ENCODE data around the gene DSC1.
"Not testable (repeated sequence)": the region's sequence is repeated elsewhere in the genome, so short reads cannot be mapped to it uniquely, and the experiment has no call there.

The DSC1 gene

DNA sequence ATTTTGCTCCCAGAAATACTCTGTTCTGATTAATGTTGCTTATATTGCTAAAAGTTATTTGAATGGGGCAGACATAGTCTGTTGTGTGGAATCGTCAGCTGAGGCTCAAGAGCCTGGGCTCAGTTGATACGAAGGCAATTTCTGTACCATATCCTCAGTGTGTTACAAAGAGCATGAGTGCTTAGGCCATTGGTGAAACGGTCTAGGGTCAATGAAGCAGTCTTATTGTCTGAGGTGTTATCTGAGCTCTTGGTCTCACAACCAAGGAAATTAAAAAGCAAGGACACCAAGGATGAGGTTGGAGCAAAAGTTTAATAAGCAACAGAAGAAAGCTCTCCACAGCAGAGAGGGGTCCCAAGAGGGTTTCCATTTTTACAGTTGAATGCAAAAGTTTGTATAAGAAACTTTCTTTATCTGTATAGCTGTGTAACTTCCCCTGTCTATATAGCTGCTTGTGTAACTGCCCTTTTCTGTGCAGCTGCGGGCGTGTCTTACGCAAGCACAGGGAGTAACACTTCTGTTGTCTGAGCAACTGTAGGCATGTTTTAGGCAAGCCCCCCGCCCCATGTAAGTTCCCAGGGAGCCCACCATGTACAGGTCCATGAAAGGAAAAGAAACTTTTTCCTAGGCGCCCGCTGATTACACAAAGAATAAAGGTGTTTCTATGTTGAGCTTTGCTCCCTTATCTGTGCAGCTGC lies 40.6 kb upstream of the DSC1 start:
- H3K4me1 ChIP-seq (ENCODE audit: control insufficient read depth, insufficient read depth, low read length): peaks cover 32% of the 10 kb centered on the region
- no peak overlapping the region for H3K4me3 ChIP-seq (ENCODE audit: low read depth, low read length)
- H3K9me3 ChIP-seq (ENCODE audit: control insufficient read depth, insufficient read depth, low read depth, low read length): no peaks in the 10 kb centered on the region
- H3K27ac ChIP-seq (ENCODE audit: low read depth, low read length): no peak overlapping the region
- H3K27me3 ChIP-seq (ENCODE audit: control insufficient read depth, insufficient read depth, low read length): no peaks in the 10 kb centered on the region
- H3K9ac ChIP-seq (ENCODE audit: low read length): no peak overlapping the region
- H3K36me3 ChIP-seq (ENCODE audit: control insufficient read depth, insufficient read depth, low read length): no peaks in the 10 kb centered on the region

GRCh38 chr18:31199190-31199769 lies 36.6 kb upstream of the DSC1 start:
- Histone ChIP-seq H3K4me1 (ENCODE audit: control insufficient read depth, insufficient read depth, low read length) (peaks cover 16% of the 10 kb centered on the region), H3K36me3 (ENCODE audit: control insufficient read depth, insufficient read depth, low read length) (no peaks in the 10 kb centered on the region), H3K9ac (ENCODE audit: low read length) (no peak overlapping the region), H3K4me3 (ENCODE audit: low read depth, low read length) (no peak overlapping the region), H3K27ac (ENCODE audit: low read depth, low read length) (no peak overlapping the region), H3K27me3 (ENCODE audit: control insufficient read depth, insufficient read depth, low read length) (no peaks in the 10 kb centered on the region), H3K9me3 (ENCODE audit: control insufficient read depth, insufficient read depth, low read depth, low read length) (no peaks in the 10 kb centered on the region)

- no peak overlapping the region for H3K27ac ChIP-seq (ENCODE audit: low read depth, low read length)
- H3K9ac ChIP-seq (ENCODE audit: low read length): no peak overlapping the region
- no peak overlapping the region for H3K4me3 ChIP-seq (ENCODE audit: low read depth, low read length)
- H3K4me1 ChIP-seq (ENCODE audit: control insufficient read depth, insufficient read depth, low read length): peaks cover 14% of the 10 kb centered on the region
- H3K36me3 ChIP-seq (ENCODE audit: control insufficient read depth, insufficient read depth, low read length): no peaks in the 10 kb centered on the region
- no peaks in the 10 kb centered on the region for H3K27me3 ChIP-seq (ENCODE audit: control insufficient read depth, insufficient read depth, low read length)
- H3K9me3 ChIP-seq (ENCODE audit: control insufficient read depth, insufficient read depth, low read depth, low read length): no peaks in the 10 kb centered on the region
Observed at GRCh38 chr18:31197676-31198075, 35.0 kb upstream of the DSC1 start.

GRCh38 chr18:31195063-31195462 lies 32.4 kb upstream of the DSC1 start:
- Histone ChIP-seq H3K9ac (ENCODE audit: low read length) (no peak overlapping the region), H3K27me3 (ENCODE audit: control insufficient read depth, insufficient read depth, low read length) (no peaks in the 10 kb centered on the region), H3K4me3 (ENCODE audit: low read depth, low read length) (no peak overlapping the region), H3K9me3 (ENCODE audit: control insufficient read depth, insufficient read depth, low read depth, low read length) (no peaks in the 10 kb centered on the region), H3K4me1 (ENCODE audit: control insufficient read depth, insufficient read depth, low read length) (peaks cover 20% of the 10 kb centered on the region), H3K27ac (ENCODE audit: low read depth, low read length) (no peak overlapping the region), H3K36me3 (ENCODE audit: control insufficient read depth, insufficient read depth, low read length) (no peaks in the 10 kb centered on the region)

GRCh38 chr18:31192086-31192776 lies 29.6 kb upstream of the DSC1 start:
- H3K4me1 ChIP-seq (ENCODE audit: control insufficient read depth, insufficient read depth, low read length): peaks cover 12% of the 10 kb centered on the region
- H3K27ac ChIP-seq (ENCODE audit: low read depth, low read length): no peak overlapping the region
- no peaks in the 10 kb centered on the region for H3K9me3 ChIP-seq (ENCODE audit: control insufficient read depth, insufficient read depth, low read depth, low read length)
- no peak overlapping the region for H3K4me3 ChIP-seq (ENCODE audit: low read depth, low read length)
- no peaks in the 10 kb centered on the region for H3K36me3 ChIP-seq (ENCODE audit: control insufficient read depth, insufficient read depth, low read length)
- H3K27me3 ChIP-seq (ENCODE audit: control insufficient read depth, insufficient read depth, low read length): no peaks in the 10 kb centered on the region
- no peak overlapping the region for H3K9ac ChIP-seq (ENCODE audit: low read length)

GRCh38 chr18:31190919-31191318 lies 28.3 kb upstream of the DSC1 start:
- H3K27me3 ChIP-seq (ENCODE audit: control insufficient read depth, insufficient read depth, low read length): no peaks in the 10 kb centered on the region
- peaks cover 12% of the 10 kb centered on the region for H3K4me1 ChIP-seq (ENCODE audit: control insufficient read depth, insufficient read depth, low read length)
- no peaks in the 10 kb centered on the region for H3K9me3 ChIP-seq (ENCODE audit: control insufficient read depth, insufficient read depth, low read depth, low read length)
- no peaks in the 10 kb centered on the region for H3K36me3 ChIP-seq (ENCODE audit: control insufficient read depth, insufficient read depth, low read length)
- H3K9ac ChIP-seq (ENCODE audit: low read length): no peak overlapping the region
- H3K4me3 ChIP-seq (ENCODE audit: low read depth, low read length): no peak overlapping the region
- no peak overlapping the region for H3K27ac ChIP-seq (ENCODE audit: low read depth, low read length)

DNA sequence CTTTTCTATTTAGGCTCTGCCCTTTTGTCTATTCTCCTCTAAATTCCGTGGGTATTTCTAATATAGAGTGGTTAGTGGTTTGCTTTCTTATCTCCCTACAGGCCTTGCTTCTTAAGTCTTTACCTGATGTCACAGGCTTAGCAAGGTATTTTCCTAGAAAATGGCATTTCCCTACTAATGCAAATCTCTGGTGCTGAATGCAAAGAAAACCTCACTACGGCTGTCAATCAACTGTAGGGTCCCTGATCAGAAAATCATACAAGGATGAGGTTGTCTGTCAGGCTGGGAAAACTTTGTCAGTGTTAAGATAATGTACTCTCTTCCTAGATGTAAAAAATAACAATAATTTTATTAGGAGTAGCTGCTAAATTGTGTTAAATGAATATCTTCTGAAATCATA lies 27.1 kb upstream of the DSC1 start:
- H3K27ac ChIP-seq (ENCODE audit: low read depth, low read length): no peak overlapping the region
- no peak overlapping the region for H3K4me3 ChIP-seq (ENCODE audit: low read depth, low read length)
- H3K27me3 ChIP-seq (ENCODE audit: control insufficient read depth, insufficient read depth, low read length): no peaks in the 10 kb centered on the region
- no peak overlapping the region for H3K9ac ChIP-seq (ENCODE audit: low read length)
- H3K9me3 ChIP-seq (ENCODE audit: control insufficient read depth, insufficient read depth, low read depth, low read length): no peaks in the 10 kb centered on the region
- H3K36me3 ChIP-seq (ENCODE audit: control insufficient read depth, insufficient read depth, low read length): no peaks in the 10 kb centered on the region
- H3K4me1 ChIP-seq (ENCODE audit: control insufficient read depth, insufficient read depth, low read length): peaks cover 12% of the 10 kb centered on the region

GRCh38 chr18:31185186-31185950 lies 22.7 kb upstream of the DSC1 start:
- H3K27ac ChIP-seq (ENCODE audit: low read depth, low read length): no peak overlapping the region
- no peak overlapping the region for H3K9ac ChIP-seq (ENCODE audit: low read length)
- H3K4me1 ChIP-seq (ENCODE audit: control insufficient read depth, insufficient read depth, low read length): no peaks in the 10 kb centered on the region; the same call in 1 of the 2 replicates
- no peak overlapping the region for H3K4me3 ChIP-seq (ENCODE audit: low read depth, low read length)
- H3K9me3 ChIP-seq (ENCODE audit: control insufficient read depth, insufficient read depth, low read depth, low read length): peaks cover 3% of the 10 kb centered on the region; the same call in 1 of the 2 replicates
- H3K36me3 ChIP-seq (ENCODE audit: control insufficient read depth, insufficient read depth, low read length): no peaks in the 10 kb centered on the region
- no peaks in the 10 kb centered on the region for H3K27me3 ChIP-seq (ENCODE audit: control insufficient read depth, insufficient read depth, low read length)

DNA sequence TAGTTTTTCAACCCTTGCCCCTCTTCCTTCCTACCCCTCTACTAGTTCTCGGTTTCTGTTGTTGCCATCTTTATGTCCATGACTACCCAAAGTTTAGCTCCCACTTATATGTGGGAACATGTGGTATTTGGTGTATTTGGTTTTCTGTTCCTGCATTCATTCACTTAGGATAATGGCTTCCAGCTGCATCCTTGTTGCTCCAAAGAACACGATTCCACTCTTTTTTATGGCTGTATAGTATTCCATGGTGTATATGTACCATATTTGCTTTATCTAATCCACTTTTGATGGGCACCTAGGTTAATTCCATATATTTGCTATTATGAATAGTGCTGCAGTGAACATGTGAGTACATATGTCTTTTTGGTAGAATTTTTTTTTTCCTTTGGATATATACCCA lies 20.6 kb upstream of the DSC1 start:
- H3K27me3 ChIP-seq (ENCODE audit: control insufficient read depth, insufficient read depth, low read length): no peaks in the 10 kb centered on the region
- H3K4me1 ChIP-seq (ENCODE audit: control insufficient read depth, insufficient read depth, low read length): no peaks in the 10 kb centered on the region
- H3K36me3 ChIP-seq (ENCODE audit: control insufficient read depth, insufficient read depth, low read length): no peaks in the 10 kb centered on the region
- no peak overlapping the region for H3K4me3 ChIP-seq (ENCODE audit: low read depth, low read length)
- no peak overlapping the region for H3K9ac ChIP-seq (ENCODE audit: low read length)
- H3K9me3 ChIP-seq (ENCODE audit: control insufficient read depth, insufficient read depth, low read depth, low read length): peaks cover 3% of the 10 kb centered on the region; the same call in 1 of the 2 replicates
- no peak overlapping the region for H3K27ac ChIP-seq (ENCODE audit: low read depth, low read length)

GRCh38 chr18:31177369-31177768 lies 14.7 kb upstream of the DSC1 start:
- H3K9ac ChIP-seq (ENCODE audit: low read length); H3K27me3 ChIP-seq (ENCODE audit: control insufficient read depth, insufficient read depth, low read length); H3K4me1 ChIP-seq (ENCODE audit: control insufficient read depth, insufficient read depth, low read length); H3K4me3 ChIP-seq (ENCODE audit: low read depth, low read length); H3K36me3 ChIP-seq (ENCODE audit: control insufficient read depth, insufficient read depth, low read length); H3K27ac ChIP-seq (ENCODE audit: low read depth, low read length): not testable (repeated sequence)
- H3K9me3 ChIP-seq (ENCODE audit: control insufficient read depth, insufficient read depth, low read depth, low read length): peaks cover 11% of the 10 kb centered on the region

GRCh38 chr18:31176531-31176930 lies 13.9 kb upstream of the DSC1 start:
- Histone ChIP-seq H3K27me3 (ENCODE audit: control insufficient read depth, insufficient read depth, low read length) (no peaks in the 10 kb centered on the region), H3K36me3 (ENCODE audit: control insufficient read depth, insufficient read depth, low read length) (no peaks in the 10 kb centered on the region), H3K4me1 (ENCODE audit: control insufficient read depth, insufficient read depth, low read length) (no peaks in the 10 kb centered on the region), H3K4me3 (ENCODE audit: low read depth, low read length) (no peak overlapping the region), H3K27ac (ENCODE audit: low read depth, low read length) (no peak overlapping the region), H3K9me3 (ENCODE audit: control insufficient read depth, insufficient read depth, low read depth, low read length) (peaks cover 11% of the 10 kb centered on the region), H3K9ac (ENCODE audit: low read length) (no peak overlapping the region)
